A204.1 (cell line): ENCODE measurements around the gene RGS9.
"Not testable (repeated sequence)": the region's sequence is repeated elsewhere in the genome, so short reads cannot be mapped to it uniquely, and the experiment has no call there.

ENCODE experiments used
- FAIRE-seq: peaks from 2 replicates; lab custom pipeline; 2012; peaks lifted over from hg19 to GRCh38; lab: Jason Lieb, UNC

The RGS9 gene

DNA sequence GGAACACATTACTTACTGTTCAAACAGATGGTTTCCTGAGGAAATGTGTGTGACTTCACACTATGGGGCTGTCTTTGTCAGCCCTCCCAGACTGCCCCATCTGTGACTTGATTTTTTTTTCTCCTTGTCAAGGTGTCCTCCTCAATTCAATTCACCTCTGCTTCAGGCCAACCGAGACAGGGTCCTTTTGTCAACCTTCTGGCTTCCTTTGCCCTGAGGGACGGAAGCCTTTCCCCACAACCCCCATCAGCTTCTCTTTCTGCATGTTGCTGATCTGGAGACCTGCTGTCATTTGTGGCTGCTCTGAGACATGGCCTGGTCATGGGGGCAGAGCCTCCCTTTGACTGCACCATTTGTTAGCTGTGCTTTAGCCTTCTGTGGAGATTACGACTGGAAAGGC is 21.3 kb upstream of the RGS9 start:
- FAIRE-seq = no peak

DNA sequence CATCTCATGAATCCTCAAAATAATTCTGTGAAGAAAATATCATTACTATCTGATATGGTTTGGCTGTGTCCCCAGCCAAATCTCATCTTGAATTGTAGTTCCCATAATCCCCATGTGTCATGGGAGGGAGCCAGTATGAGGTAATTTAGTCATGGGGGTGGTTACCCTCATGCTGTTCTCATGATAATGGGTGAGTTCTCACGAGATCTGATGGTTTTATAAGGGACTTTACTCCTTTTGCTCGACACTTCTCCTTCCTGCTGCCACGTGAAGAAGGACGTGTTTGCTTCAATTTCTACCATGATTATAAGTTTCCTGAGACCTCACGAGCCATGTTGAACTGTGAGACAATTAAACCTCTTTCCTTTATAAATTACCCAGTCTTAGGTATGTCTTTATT is 20.7 kb upstream of the RGS9 start:
- FAIRE-seq = not testable (repeated sequence)

DNA sequence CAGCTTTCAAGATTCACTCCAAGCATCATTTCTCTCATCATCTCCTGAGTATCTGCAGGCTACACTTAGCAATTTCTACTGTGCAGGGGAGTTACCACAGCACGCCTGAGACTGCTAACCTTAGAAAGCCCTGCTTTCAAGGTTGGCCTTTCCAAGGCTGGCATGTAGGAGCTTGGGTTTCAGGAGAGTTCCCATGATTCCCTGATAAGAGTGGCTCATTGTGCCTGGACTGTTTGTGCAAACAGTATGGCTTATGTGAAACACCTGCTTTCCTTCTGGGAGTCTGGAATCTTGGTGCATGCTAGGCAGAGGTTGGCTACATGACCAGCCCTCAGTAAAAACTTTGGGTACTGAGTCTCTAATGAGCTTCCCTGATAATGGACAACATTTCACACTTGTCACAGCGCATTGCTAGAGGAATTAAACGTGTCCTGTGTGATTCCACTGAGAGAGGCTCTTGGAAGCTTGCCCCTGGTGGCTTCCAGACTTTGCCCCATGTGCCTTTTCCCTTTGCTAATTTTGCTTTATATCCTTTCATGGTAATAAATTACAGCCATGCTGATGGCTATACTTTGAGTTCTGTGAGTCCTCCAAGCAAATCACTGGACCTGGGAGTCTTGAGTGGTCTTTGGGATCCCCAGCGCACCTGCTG is 19.7 kb upstream of the RGS9 start:
- no peak for FAIRE-seq

DNA sequence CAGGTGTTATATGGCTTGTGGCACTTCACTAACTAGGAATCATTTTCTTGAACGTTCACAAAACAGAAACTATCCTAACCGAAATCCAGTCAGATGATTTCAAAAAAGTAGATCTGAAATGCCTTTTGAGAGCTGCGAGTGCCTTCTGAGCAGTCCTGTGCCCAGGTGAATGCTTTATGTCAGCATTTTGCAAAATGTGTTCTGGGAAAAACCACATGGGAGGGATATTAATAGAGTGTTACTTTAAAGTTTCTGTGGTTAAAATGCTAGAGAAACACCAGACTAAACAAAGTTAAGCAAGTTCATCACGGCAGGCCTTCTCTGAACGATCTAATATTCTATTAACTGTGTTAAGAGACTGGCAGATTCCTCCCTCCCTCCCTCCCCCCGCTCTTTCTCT is 15.8 kb upstream of the RGS9 start:
- no peak for FAIRE-seq

DNA sequence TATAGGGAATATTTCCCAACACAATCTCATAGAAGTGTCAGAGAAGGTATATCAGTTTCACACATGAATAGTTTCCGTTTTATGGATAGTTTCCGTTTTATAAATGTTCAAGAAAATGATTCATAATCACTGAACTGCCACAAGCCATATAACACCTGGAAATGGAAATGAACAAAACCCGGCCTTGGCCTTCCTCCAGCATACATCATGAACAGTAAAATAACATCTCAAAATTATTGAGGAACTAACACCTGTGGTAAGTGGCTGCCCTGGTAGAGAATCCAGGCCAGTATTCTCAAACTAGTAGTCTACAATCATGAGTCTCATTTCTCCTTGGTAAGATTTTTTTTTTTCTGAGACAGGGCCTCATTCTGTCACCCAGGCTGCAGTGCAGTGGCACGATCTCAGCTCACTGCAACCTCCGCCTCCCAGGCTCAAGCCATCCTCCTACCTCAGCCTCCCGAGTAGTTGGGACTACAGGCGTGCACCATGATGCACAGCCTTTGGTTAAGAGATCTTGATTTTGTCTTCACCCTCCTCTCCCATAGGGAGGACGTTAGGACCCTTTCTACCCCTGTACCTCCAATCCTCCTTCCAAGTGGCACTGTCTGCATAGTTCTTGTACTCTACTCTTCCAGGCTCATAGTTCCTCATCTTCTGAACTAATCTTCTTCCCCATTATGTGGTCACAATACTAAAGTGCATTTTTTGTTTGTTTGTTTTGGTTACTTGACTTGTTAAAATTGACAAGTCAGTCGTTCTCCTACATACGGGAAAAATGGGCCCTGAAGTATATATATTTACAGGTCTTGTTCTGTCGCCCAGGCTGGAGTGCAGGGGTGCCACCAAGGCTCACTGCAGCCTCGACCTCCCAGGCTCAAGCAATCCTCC is 15.0 kb upstream of the RGS9 start:
- no peak for FAIRE-seq

DNA sequence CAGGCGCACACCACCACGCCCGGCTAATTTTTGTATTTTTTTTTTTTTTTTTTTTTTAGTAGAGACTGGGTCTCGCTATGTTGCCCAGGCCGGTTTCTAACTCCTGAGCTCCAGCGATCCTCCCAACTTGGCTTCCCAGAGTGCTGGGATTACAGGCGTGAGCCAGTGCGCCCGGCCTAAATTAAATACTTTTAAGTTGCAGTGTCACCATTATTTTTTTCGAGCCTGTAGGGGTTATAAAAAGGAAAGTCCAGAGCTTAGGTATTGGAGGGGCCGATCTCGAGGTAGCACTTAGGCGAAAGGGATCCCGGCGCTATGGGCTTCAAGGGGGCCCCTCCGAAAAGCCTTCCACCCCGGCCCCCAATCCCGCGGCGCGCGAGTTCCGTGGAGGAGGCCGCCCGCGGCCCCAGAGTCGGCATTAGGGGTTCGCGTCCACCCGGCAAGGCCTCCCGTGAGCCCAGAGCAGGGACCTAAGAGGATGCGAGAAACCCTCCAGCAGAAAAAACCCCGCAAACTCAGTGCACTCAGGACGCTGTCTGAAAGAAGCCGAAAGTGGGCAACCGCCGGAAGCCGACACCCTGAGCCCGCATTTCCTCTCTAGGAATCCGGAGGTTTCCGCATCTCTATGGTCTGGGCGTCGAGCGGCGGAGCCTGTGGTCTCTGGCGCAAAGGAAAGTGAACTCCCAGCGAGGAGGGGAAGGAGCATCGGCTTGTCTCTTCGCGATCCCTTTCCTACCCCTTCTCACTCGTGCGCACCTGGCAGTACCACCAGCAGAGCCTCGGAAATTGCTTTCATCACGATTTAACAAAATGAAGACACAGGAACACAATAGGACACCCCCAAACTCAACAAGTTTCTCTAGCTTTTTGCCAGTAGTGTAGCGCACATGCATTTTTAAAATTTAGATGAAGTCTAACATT is 14.1 kb upstream of the RGS9 start:
- no peak for FAIRE-seq

DNA sequence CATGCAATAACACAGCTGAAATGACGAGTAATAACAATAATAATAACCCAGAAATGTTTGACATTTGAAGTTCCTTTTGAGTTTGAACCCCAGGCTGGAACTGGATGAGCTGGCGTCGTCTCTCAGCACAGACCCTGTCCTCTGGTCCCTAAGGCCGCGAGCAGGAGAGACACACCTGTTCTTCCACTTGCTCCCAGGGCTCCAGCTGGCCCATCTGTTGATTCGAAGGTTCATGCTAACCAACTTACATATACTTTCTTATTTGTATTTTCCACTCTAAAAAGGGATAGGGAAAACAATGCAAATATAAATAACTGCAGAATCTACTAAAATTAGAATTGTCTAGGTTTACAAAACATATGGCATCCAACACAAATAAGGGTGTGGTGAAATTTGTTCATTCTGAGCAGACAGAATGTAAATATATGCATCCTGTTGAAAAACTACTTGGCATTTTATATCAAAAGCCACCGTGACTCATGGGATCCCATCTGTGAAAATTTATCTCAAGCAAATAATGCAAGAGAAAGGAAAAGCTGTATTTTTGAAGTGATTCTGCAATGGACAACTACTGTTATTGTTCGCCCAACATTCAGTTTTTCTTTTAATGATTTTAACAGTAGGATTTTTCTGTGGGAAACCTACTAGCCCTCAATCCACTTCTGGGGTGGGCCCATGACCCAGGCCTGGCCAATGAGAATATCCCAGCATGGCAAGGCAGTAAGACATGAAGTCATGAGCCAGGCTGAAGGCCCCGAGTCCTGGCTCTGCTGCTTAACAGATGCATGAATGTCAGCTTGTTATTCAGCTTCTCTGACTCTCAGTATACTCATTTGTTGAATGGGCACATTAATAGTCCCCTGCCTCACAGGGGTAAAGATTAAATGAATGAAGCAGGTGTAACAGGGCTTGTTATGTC is 13.2 kb upstream of the RGS9 start:
- no peak for FAIRE-seq

DNA sequence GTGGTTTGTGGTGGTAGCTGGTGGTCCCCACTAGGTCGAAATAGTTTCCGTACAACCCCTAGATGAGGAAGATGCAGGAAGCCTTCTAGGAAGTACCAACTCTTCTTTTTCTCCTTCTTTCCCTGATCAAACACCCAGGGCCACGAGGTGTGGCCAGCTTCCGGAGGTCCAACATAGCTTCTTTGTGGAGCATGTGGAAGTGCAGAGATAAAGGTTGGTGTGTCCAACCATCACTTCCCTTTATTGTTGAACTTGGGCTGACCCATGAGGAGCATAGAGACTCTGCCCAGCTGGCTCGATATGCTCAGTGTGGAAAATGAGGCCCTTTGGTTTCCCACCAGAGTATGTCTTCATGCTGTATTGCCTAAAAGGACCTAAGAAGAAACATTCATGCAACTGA is 6.3 kb upstream of the RGS9 start:
- FAIRE-seq = no peak

DNA sequence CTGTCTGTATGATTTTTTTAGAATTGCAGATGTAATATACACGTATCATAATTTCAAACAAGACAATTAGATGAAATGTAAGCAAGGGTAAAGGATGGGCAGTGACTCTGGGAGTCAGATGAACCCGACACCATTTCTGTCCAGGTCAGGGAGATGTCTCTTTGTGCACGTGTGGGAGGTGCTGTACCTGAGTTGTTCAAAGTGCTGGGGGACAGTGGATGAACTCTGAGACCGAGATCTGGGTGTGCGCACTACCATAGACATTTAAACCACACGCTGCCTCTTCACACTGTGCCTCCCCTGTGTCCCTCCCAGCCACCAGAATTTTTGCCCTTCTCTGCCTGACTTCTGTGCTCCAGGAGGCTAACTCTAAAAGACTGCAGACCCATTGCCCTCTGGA is 5.9 kb upstream of the RGS9 start:
- FAIRE-seq = no peak

DNA sequence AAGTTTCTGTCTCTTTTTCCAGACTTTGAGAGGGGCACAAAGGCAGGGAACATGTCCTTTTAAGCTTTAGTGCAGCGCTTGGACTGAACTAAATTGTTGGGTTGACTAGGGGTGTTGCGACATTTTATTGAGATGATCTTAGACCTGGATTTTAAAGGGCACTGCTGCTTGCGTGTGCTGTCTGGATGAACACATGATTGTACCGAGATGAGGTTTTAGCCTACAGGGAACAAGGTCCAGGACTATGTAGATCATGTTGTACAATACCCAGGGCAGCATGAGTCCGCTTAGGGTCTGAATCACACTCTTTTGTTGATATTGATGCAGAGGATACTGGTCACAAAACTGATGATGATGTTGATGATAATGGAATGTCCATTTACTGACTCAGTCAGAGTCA is 5.2 kb upstream of the RGS9 start:
- no peak for FAIRE-seq

DNA sequence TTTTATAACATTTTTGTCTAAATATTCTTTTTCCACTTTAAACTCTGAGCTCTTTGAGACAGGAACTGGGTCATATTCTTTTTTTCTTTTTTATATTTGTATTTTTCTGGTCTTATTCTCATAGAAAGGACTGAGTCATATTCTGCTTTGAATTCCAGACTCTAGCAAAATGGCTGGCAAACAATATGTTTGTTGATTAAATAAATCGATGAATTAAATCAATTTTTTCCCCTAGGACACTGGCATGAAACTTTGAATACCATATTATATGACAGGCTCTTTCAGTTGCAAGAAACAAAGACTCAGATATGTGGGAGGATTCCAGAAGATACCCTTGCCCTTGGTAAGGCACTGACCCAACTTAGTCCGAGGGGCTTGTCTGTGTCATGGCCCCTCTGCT is 3.1 kb upstream of the RGS9 start:
- FAIRE-seq = no peak

DNA sequence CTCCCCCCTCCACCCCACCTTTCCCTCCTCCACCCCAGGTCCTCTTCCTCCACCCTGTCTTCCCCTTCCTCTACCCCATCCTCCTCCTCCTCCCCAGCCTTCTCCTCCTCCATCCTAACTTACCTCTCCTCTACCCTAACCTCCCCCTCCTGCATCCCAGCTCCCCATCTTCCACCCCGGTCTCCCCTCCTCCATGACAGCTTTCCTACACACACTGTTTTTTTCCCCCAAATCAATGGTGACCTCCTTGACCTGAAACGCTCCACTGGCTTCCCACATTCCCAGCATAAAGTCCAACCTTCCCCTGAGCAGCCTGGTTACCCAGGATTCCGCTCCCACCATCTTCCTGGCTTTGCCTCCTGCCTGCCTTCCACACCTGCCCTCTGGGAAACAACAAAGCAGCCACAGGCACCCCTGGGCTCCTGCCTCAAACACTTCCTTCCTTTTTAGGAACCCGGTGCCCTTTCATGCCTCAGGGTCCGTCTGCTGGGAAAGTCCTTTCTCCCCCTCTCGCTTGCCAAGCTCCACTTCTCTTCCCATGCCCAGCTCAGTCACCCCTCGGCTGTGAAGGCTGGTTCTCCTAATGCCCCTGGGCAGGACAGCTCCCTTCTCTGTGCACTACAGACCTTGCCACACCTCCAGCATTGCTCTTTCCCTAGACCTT is 2.1 kb downstream of the RGS9 start:
- no peak for FAIRE-seq

DNA sequence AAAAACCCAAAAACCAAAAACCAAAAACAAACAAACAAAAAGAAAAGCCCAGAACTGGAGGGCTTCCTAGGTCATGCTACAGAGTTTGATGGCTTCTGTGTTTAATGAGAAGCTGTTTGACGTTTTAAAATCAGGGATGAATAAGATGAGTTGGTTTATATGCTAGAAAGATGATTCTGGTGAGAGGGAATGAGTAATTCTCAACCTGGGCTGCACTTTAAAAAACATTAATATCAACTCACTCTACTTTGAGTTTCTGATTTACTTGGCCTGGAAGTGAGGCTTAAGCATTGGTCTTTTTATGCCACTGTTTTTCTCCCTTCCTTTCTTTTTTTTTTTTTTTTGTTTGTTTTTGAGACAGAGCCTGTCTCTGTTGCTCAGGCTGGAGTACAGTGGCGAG is 5.1 kb downstream of the RGS9 start:
- no peak for FAIRE-seq

DNA sequence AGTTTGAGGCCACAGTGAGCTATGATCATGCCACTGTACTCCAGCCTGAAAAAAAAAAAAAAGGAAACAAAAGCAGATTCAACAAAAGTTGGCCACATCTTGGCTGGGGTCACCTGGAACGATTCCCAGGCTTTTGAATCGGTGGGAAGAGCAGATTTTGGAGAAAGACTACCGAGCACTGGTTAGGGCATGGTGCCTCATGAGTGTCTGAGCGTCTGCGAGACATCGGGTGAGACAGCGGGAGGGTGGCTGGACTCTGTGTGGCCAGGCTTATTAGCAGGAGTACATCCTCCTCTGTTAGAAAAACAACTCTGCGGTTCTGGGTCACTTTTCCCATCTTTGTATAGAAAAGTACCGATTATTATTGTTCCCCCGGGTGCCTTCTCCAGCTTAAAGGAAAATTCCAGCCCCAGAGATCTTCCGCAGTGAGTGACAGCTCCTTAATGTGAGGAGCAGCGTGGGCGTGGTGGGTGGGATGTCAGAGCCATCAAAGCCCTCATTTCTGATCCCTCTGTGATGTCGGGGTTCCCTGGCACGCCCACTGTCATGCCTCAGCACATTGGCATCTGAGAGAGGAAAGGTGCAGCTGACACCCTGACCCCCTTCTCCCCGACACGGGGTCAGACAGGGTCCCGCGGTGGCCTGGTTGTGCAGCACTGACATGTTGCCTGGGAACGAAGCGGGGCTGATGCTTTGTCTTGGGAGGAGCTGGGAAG is 6.9 kb downstream of the RGS9 start:
- no peak for FAIRE-seq

DNA sequence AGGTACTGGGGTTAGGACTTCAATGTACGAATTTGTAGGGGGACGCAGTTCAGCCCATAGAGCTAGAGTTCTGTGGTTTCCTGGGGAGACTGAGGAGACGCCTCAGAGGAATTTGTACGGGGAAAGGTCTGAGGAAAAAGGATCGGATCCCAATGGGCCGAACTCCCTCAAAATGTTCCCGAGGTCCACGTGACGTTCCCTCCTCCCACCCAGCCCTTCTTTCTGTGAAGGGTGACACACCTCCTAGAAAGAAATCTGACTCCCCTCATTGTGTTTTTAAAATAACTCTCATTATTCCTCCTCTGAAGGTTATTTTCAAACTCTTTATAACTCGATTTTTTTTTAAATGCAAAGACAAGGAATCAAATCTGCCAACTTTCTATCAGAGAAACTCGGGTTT is 8.6 kb downstream of the RGS9 start:
- FAIRE-seq = no peak

DNA sequence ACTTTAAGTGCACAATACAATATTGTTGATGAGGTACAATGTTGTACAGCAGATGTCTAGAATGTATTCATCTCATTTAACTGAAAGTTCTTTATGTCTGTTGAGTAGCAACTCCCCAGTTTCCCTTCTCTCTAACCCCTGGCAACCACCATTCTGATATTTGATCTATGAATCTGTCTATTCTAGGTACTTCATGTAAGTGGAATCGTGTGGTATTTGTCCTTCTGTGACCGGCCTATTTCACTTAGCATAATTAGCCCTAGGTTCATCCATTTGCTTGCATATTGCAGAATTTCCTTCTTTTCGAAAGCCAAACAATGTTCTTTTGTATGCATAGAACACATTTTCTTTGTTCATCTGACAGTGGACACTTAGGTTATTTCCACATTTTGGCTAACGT is 10.8 kb downstream of the RGS9 start:
- no peak for FAIRE-seq

DNA sequence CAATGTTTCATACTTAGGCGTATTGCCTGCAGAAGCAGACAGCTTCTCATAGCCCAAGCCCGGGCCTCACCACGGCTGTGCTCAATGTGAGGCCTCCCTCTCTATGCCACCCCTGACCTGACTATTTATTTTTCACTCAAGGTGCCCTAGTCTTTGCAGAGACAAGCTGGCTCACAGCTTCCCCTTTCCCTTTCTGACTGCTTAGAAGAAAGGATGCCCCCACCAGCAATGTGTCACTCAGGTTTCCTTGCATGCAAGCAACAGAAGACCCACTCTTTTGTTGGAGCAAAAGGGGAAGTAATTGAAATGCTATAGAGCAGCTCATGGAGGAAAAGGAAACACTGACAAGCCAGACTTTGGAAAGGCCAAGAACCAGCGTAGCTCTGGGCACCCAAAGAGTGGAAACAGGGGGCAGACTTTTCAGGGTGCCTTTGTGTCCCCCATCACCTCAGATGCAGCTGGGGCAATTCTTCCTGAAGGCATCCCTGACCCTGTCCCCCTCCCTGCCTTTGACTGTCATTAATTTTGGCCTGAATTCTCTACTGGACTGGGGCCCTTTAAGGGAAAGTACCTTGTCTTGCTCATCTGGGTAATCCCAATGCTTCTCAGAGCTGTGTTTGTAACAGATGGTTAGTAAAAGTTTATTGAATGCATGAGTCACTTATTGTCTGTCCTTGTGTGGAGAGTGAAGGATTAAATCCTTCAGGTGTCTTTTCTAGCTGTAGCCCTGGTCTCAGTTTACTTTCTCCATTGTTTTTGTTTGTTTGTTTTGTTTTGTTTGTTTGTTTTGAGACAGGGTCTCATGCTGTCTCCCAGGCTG is 17.8 kb downstream of the RGS9 start:
- no peak for FAIRE-seq

DNA sequence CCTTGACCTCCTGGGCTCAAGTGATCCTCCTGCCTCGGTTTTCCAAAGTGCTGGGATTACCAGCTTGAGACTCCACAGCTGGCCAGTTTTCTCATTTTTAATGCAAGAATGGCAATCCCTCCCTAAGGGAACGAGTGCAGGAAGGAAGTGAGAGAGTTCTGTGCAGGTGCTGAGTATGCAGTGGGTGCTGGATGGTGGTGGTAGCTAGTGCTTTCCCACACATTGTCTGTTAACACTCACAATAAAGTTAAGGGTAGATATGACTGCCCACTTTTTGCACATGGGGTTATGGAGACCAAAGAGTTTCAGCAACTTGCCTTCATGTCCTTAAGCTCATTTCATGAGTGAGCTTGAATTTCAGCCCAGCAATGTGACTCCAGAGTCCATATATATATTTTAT is 18.5 kb downstream of the RGS9 start:
- FAIRE-seq = no peak

DNA sequence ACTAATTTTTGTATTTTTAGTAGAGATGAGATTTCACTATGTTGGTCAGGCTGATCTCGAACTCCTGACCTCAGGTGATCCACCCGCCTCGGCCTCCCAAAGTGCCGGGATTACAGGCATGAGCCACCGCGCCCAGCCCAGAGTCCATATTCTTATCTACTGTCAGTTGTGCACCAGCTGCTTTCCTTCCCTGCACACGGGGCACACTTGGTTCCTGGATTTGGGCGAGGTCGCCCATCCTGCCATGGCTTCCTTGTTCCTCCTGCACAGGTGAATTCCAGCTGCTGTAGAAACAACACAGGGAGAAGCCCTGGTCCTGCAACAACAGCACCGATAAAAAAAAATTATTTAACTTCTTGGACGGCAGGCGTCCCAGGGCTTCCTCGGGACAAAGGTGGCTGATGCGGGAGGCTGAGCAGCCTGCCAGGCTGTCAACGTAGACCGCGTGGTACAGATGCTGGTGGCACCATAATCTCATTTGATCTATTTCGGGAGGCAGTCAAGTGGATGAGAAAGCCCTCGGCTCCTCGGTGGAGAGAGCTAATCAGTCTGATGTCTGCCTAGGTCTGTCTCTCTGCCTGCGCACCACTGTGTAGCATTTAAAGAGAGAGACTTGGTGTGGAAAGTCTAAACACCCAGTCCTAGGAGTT is 19.1 kb downstream of the RGS9 start:
- no peak for FAIRE-seq
